GM19239 (cell line): ENCODE measurements around the gene RNGTT.

ENCODE experiments used
- DNase-seq: peaks from one replicate; pipeline ENCODE4 v3.0.0; 2011; ENCODE audit warnings: low spot score; ENCODE audit not compliant: insufficient read length
- FAIRE-seq: peaks from 2 replicates; lab custom pipeline; 2011; peaks lifted over from hg19 to GRCh38; lab: Jason Lieb, UNC

RNGTT gene

GRCh38 chr6:88677356-88677755 is 286.1 kb downstream of the RNGTT start:
- FAIRE-seq (no peak), DNase-seq (no peak)

- DNase-seq (no peak), FAIRE-seq (no peak)
These were observed 291.8 kb downstream of the RNGTT start for GRCh38 chr6:88671624-88672023.

- peak; percentile 49 for FAIRE-seq
- no peak for DNase-seq
These were observed 293.0 kb downstream of the RNGTT start for GRCh38 chr6:88670369-88670768.

- no peak for FAIRE-seq
These were observed 293.9 kb downstream of the RNGTT start for GRCh38 chr6:88669475-88669874.

GRCh38 chr6:88666901-88667300 is 296.5 kb downstream of the RNGTT start:
- DNase-seq (no peak), FAIRE-seq (no peak)

More at GRCh38 chr6:88669475-88669874, 293.9 kb downstream of the RNGTT start:
- no peak for DNase-seq

- no peak for FAIRE-seq
- DNase-seq, result no peak
These were observed 298.3 kb downstream of the RNGTT start for GRCh38 chr6:88665131-88665530.

GRCh38 chr6:88663801-88664200 is 299.6 kb downstream of the RNGTT start:
- DNase-seq (no peak), FAIRE-seq (peak; percentile 62)

- DNase-seq (no peak), FAIRE-seq (peak; percentile 76)
These were observed 300.7 kb downstream of the RNGTT start for GRCh38 chr6:88662653-88663174.

- DNase-seq, result no peak
- FAIRE-seq, result peak; percentile 99
These were observed 301.2 kb downstream of the RNGTT start for GRCh38 chr6:88662163-88662580.

GRCh38 chr6:88661136-88661535 is 302.3 kb downstream of the RNGTT start:
- DNase-seq, result no peak
- FAIRE-seq, result peak; percentile 44

- FAIRE-seq, result no peak
These were observed 307.8 kb downstream of the RNGTT start for GRCh38 chr6:88655586-88655985.

GRCh38 chr6:88653936-88654335 is 309.5 kb downstream of the RNGTT start:
- FAIRE-seq, result no peak
- no peak for DNase-seq

More at GRCh38 chr6:88655586-88655985, 307.8 kb downstream of the RNGTT start:
- DNase-seq, result no peak

GRCh38 chr6:88651400-88651799 is 312.0 kb downstream of the RNGTT start:
- no peak for DNase-seq
- FAIRE-seq, result no peak

GRCh38 chr6:88650979-88651378 is 312.4 kb downstream of the RNGTT start:
- DNase-seq (no peak), FAIRE-seq (no peak)

GRCh38 chr6:88650029-88650619 is 313.3 kb downstream of the RNGTT start:
- FAIRE-seq, result peak; percentile 93
- DNase-seq, result peak; percentile 18

- FAIRE-seq (peak; percentile 95), DNase-seq (no peak)
These were observed 322.1 kb downstream of the RNGTT start for GRCh38 chr6:88641178-88641903.

GRCh38 chr6:88637761-88638545 is 325.5 kb downstream of the RNGTT start:
- DNase-seq (no peak), FAIRE-seq (peak; percentile 44)

- DNase-seq (no peak), FAIRE-seq (no peak)
These were observed 326.5 kb downstream of the RNGTT start for GRCh38 chr6:88636871-88637270.

- DNase-seq, result no peak
- FAIRE-seq, result no peak
These were observed 329.6 kb downstream of the RNGTT start for GRCh38 chr6:88633782-88634181.

- no peak for FAIRE-seq
- no peak for DNase-seq
These were observed 331.6 kb downstream of the RNGTT start for GRCh38 chr6:88631830-88632229.
